SH-SY5Y (cell line): ENCODE results near the gene PRXL2A.

Source experiments
- GATA2 ChIP-seq: IDR thresholded peaks from 2 replicates; pipeline ENCODE4 v1.6.1; 2011; ENCODE audit warnings: mild to moderate bottlenecking, low read depth, low read length
- GATA3 ChIP-seq: IDR thresholded peaks from 2 replicates; pipeline ENCODE4 v1.6.1; 2011; ENCODE audit warnings: low read depth, mild to moderate bottlenecking, low read length, moderate library complexity

DNA sequence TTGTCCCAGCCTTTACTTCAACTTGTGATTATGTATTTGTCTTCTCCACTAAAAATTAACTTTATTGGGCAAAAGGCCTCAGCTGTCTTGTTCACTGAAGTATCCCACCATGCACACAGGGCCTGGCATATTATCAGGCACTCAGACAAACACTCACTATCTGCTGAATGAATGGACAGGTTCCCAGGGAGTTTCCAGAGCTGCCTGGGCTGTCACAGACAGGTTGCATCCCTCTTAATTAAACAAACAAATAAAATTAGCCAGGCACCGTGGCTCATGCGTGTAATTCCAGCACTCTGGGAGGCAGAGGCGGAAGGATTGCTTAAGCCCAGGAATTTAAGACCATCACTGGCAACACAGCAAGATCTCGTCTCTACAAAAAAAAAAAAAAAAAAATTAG lies 44.3 kb downstream of the PRXL2A start:
- TF ChIP-seq GATA2 (no peak), GATA3 (no peak)
